ENCODE measurements around the gene FLT1.

FLT1 gene

DNA sequence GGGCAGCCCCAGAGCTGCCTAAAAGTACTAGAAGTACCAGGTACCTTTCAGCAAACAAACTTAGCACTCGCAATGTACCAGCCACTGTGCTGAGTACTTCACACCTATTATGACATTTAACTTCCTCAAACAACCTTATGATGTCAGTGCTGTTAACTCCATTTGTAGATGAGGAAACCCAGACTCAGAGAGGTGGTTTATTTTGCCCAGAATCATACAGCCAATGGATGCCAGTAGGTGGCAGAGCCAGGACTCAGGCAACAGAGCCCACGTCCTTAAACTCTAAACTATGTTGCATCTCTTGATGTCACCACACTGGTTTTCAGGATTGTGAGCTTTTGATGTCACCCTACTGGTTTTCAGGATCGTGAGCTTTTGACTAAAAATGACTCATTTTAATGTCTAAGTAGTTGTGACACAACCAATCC, 78.9 kb downstream of the FLT1 start:
- H3K27me3 ChIP-seq (ENCODE audit: low read depth, low read length): no peaks in the 10 kb centered on the region
- H3K9me3 ChIP-seq (ENCODE audit: control insufficient read depth in 1 of 2, low read length in 2 of 2): no peaks in the 10 kb centered on the region
- H3K4me1 ChIP-seq (ENCODE audit: control insufficient read depth in 1 of 2, insufficient read depth in 2 of 2, low read length in 2 of 2): peaks cover 0 to 3% of the 10 kb centered on the region in 2 donors
- no peak overlapping the region for H3K27ac ChIP-seq (ENCODE audit: low read length)
- H3K4me3 ChIP-seq (ENCODE audit: low read depth in 1 of 2, low read length in 2 of 2): no peak overlapping the region
- no peaks in the 10 kb centered on the region for H3K36me3 ChIP-seq (ENCODE audit: control insufficient read depth in 1 of 2, insufficient read depth in 2 of 2, low read length in 2 of 2)

DNA sequence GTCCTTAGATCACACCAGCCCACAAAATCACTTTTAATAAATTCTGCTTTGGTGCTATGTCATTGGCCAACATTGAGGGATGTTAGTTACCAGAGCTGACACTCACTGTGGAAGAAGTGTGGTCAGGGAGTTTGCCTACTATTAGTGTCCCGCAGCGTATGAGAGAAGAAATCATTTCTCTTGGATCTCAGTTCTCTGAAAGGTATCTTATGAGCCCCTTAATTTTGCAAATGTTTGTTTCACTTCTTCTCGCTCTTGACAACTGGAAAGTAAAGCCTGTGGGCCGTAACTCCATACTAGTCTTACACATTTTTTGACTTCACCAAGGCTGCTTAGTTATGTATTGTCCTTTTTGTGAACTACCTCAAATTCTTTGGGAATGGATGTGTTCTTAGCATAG, 80.9 kb downstream of the FLT1 start:
- Histone ChIP-seq H3K4me1 (ENCODE audit: control insufficient read depth in 1 of 2, insufficient read depth in 2 of 2, low read length in 2 of 2) (peaks cover 0 to 3% of the 10 kb centered on the region in 2 donors), H3K9me3 (ENCODE audit: control insufficient read depth in 1 of 2, low read length in 2 of 2) (no peaks in the 10 kb centered on the region), H3K27ac (ENCODE audit: low read length) (no peak overlapping the region), H3K27me3 (ENCODE audit: low read depth, low read length) (no peaks in the 10 kb centered on the region), H3K4me3 (ENCODE audit: low read depth in 1 of 2, low read length in 2 of 2) (no peak overlapping the region), H3K36me3 (ENCODE audit: control insufficient read depth in 1 of 2, insufficient read depth in 2 of 2, low read length in 2 of 2) (no peaks in the 10 kb centered on the region)

DNA sequence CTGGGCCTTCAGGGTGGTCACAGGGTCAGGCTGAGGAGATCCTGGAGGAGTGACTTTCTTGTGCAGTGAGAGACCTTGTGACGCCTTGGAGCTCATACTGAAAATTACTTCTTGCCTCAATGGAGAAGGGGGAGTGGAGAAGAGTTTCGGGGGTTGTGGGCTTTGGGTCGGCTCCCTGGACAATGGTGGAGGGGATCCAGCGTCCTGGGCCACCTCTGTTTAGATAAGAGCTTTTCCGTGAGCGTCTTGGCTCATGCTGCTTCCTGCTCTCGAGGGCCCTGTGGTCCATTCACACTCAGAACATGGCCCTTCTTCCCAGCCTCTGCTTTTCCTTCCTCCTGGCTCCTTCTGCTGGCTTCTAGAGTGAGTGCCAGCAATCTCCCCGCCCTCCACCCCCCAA, 81.9 kb downstream of the FLT1 start:
- Histone ChIP-seq H3K9me3 (ENCODE audit: control insufficient read depth in 1 of 2, low read length in 2 of 2) (no peaks in the 10 kb centered on the region), H3K36me3 (ENCODE audit: control insufficient read depth in 1 of 2, insufficient read depth in 2 of 2, low read length in 2 of 2) (no peaks in the 10 kb centered on the region), H3K4me1 (ENCODE audit: control insufficient read depth in 1 of 2, insufficient read depth in 2 of 2, low read length in 2 of 2) (peaks cover 0 to 3% of the 10 kb centered on the region in 2 donors), H3K27ac (ENCODE audit: low read length) (no peak overlapping the region), H3K27me3 (ENCODE audit: low read depth, low read length) (no peaks in the 10 kb centered on the region), H3K4me3 (ENCODE audit: low read depth in 1 of 2, low read length in 2 of 2) (no peak overlapping the region)

DNA sequence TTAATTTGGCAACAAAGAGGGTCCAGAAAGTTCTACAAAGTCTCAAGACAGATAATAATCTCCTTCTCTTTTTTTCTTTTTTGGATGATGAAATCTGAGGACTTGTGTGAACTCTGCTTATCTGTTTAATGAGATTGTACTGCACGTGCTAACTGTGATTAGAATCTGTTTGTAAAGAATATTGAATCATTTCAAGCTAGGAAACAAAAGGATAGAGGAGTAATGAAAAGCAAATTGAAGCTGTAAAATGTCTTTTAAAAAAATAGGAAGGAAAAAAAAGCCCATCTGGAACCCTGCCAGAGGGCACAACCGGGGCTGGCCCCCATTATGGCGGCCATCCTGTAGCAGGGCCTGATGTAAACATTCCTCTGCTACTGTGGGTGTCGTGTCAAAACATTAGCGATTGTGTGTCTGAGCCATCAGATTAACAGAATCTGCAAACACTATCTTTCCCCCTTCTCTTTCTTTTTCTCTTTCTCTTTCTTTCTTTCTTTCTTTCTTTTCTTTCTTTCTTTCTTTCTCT, 83.0 kb downstream of the FLT1 start:
- no peaks in the 10 kb centered on the region for H3K9me3 ChIP-seq (ENCODE audit: control insufficient read depth in 1 of 2, low read length in 2 of 2)
- no peaks in the 10 kb centered on the region for H3K36me3 ChIP-seq (ENCODE audit: control insufficient read depth in 1 of 2, insufficient read depth in 2 of 2, low read length in 2 of 2)
- no peak overlapping the region for H3K27ac ChIP-seq (ENCODE audit: low read length)
- H3K4me1 ChIP-seq (ENCODE audit: control insufficient read depth in 1 of 2, insufficient read depth in 2 of 2, low read length in 2 of 2): peaks cover 0 to 3% of the 10 kb centered on the region in 2 donors
- H3K27me3 ChIP-seq (ENCODE audit: low read depth, low read length): no peaks in the 10 kb centered on the region
- no peak overlapping the region for H3K4me3 ChIP-seq (ENCODE audit: low read depth in 1 of 2, low read length in 2 of 2)

DNA sequence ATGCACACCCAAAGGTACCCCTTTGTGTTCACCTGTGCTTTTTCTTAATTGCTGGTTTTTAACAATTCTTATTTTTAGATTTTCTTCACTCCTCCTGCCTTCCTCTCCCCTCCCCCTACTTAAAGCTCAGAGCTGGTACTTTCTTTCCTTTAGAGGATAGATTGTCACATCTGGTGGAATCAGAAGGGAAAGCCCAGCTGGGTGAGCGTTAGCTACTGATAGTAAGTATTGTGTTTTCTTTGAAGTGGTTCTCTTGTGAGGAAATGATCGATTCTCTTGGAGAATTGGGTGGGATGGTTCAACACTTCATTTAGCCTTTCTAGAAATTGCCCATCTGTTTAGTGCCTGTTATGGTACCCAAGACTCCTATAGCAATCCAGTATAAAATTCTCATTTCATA, 84.8 kb downstream of the FLT1 start:
- H3K4me1 ChIP-seq (ENCODE audit: control insufficient read depth in 1 of 2, insufficient read depth in 2 of 2, low read length in 2 of 2): peaks cover 0 to 3% of the 10 kb centered on the region in 2 donors
- no peak overlapping the region for H3K4me3 ChIP-seq (ENCODE audit: low read depth in 1 of 2, low read length in 2 of 2)
- no peaks in the 10 kb centered on the region for H3K27me3 ChIP-seq (ENCODE audit: low read depth, low read length)
- no peaks in the 10 kb centered on the region for H3K9me3 ChIP-seq (ENCODE audit: control insufficient read depth in 1 of 2, low read length in 2 of 2)
- no peaks in the 10 kb centered on the region for H3K36me3 ChIP-seq (ENCODE audit: control insufficient read depth in 1 of 2, insufficient read depth in 2 of 2, low read length in 2 of 2)
- H3K27ac ChIP-seq (ENCODE audit: low read length): no peak overlapping the region

DNA sequence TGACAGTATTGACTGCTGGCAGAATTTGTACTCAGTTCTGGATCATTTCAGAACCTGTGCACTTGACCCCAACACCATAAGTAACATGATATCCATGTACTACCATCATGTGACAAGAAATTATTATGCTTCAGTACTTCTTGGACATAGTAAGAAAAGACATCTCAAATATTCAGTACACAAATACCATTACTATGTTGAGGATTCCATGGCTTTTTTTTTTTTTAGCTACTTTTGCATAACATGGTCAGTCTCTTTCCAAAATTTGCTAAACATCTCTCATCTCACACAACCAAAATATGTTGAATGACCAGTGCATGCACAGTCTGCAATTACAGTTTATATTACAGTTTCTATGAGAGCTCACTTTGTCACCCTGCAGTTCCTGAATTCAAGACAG, 85.3 kb downstream of the FLT1 start:
- Histone ChIP-seq H3K36me3 (ENCODE audit: control insufficient read depth in 1 of 2, insufficient read depth in 2 of 2, low read length in 2 of 2) (no peaks in the 10 kb centered on the region), H3K9me3 (ENCODE audit: control insufficient read depth in 1 of 2, low read length in 2 of 2) (no peaks in the 10 kb centered on the region), H3K4me3 (ENCODE audit: low read depth in 1 of 2, low read length in 2 of 2) (no peak overlapping the region), H3K4me1 (ENCODE audit: control insufficient read depth in 1 of 2, insufficient read depth in 2 of 2, low read length in 2 of 2) (peaks cover 0 to 3% of the 10 kb centered on the region in 2 donors), H3K27me3 (ENCODE audit: low read depth, low read length) (no peaks in the 10 kb centered on the region), H3K27ac (ENCODE audit: low read length) (no peak overlapping the region)

DNA sequence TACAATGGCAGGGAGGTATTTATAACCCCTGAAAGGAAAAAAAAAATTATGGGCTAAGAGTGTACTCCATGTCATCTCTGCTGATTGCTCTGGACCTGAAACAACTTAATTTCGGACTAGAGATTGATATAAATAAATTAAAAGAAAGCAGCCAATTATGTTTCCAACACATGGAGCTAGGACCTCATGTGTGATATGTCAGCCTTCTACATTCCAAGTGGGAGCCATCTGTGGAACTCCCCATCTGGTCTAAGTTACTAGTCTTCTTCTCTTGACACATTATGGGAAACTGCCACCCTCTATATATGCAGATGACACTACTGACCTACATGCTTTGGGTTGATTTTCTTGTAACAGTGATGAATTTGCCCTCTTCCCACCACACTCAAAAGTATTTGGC, 86.1 kb downstream of the FLT1 start:
- Histone ChIP-seq H3K4me1 (ENCODE audit: control insufficient read depth in 1 of 2, insufficient read depth in 2 of 2, low read length in 2 of 2) (peaks cover 0 to 3% of the 10 kb centered on the region in 2 donors), H3K27ac (ENCODE audit: low read length) (no peak overlapping the region), H3K36me3 (ENCODE audit: control insufficient read depth in 1 of 2, insufficient read depth in 2 of 2, low read length in 2 of 2) (no peaks in the 10 kb centered on the region)

DNA sequence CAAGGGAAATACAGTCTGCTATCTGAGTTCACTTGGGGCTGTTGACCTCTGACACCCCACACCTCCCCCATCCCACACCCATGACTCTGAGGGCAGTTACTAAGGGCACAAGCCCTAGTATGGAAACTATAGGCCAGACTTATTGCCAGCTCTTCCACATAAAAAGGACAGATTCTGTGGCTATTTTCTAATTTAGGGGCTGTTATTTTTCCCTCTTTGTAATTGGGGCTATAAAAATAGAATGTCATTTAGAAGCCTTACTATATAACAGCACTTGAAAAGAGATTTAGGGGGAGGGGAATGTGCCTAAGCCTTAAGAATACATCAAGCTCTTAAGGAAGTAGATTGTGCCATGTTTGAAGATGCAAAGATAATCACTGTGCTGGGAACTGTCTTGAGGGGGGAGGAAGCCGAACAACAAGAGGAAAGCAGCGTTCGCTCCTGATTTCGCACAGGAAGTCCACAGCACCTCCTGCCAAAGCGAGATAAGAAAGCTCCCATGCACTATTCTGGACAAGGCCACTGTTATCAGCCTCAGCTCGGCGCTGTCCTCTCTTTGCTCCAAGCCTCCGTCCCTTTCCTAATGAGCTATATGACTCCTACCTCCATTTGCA, 86.6 kb downstream of the FLT1 start:
- H3K36me3 ChIP-seq (ENCODE audit: control insufficient read depth in 1 of 2, insufficient read depth in 2 of 2, low read length in 2 of 2): no peaks in the 10 kb centered on the region
- H3K4me1 ChIP-seq (ENCODE audit: control insufficient read depth in 1 of 2, insufficient read depth in 2 of 2, low read length in 2 of 2): peaks cover 0 to 3% of the 10 kb centered on the region in 2 donors
- H3K27me3 ChIP-seq (ENCODE audit: low read depth, low read length): no peaks in the 10 kb centered on the region
- H3K27ac ChIP-seq (ENCODE audit: low read length): no peak overlapping the region
- H3K4me3 ChIP-seq (ENCODE audit: low read depth in 1 of 2, low read length in 2 of 2): no peak overlapping the region
- no peaks in the 10 kb centered on the region for H3K9me3 ChIP-seq (ENCODE audit: control insufficient read depth in 1 of 2, low read length in 2 of 2)

More for the DNA sequence above, 86.1 kb downstream of the FLT1 start:
- no peaks in the 10 kb centered on the region for H3K27me3 ChIP-seq (ENCODE audit: low read depth, low read length)
- no peaks in the 10 kb centered on the region for H3K9me3 ChIP-seq (ENCODE audit: control insufficient read depth in 1 of 2, low read length in 2 of 2)
- H3K4me3 ChIP-seq (ENCODE audit: low read depth in 1 of 2, low read length in 2 of 2): no peak overlapping the region

DNA sequence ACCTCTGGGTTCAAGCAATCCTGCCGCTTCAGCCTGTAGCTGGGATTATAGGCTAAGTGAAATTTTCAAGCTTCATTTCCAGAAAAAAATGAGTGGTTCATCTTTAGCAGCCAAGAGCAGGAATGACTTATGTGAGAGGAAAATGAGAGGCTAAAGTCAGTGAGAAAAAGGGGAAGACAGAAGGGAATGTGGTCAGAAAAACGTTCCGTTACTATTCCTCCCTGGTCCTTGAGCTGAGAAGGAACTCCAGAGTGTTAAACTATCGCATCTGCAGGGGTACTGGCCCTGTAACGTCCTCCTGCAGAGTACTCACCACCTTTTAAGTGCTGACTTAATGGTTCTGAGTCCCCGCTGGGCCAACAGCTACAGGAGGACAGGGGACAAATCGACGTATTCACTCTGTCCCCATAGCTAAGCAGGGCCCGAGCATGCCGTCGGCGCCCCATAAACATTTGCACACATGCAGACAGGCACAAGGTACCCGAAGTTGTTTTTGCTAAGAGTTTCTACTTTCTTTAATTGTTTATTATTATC, 88.1 kb downstream of the FLT1 start:
- no peak overlapping the region for H3K27ac ChIP-seq (ENCODE audit: low read length)
- no peaks in the 10 kb centered on the region for H3K36me3 ChIP-seq (ENCODE audit: control insufficient read depth in 1 of 2, insufficient read depth in 2 of 2, low read length in 2 of 2)
- no peaks in the 10 kb centered on the region for H3K9me3 ChIP-seq (ENCODE audit: control insufficient read depth in 1 of 2, low read length in 2 of 2)
- H3K4me1 ChIP-seq (ENCODE audit: control insufficient read depth in 1 of 2, insufficient read depth in 2 of 2, low read length in 2 of 2): peaks cover 0 to under 1% of the 10 kb centered on the region in 2 donors
- H3K27me3 ChIP-seq (ENCODE audit: low read depth, low read length): no peaks in the 10 kb centered on the region
- no peak overlapping the region for H3K4me3 ChIP-seq (ENCODE audit: low read depth in 1 of 2, low read length in 2 of 2)

DNA sequence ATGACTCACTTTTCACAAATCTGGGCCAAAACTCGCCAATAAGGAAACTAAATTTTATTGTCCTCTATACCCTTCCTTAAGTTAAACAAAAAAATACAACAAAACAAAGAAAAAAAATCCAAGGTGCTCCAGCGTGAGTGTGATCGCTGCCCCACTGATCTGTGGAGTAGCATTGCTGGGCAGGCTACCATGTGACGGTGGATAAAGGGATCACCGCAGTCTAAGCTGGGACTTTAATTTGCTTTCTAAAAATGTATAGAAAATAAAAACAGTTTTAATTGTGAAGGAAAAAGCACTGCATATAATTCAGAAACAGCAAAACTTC, 92.9 kb downstream of the FLT1 start:
- Histone ChIP-seq H3K27me3 (ENCODE audit: low read depth, low read length) (no peaks in the 10 kb centered on the region), H3K4me1 (ENCODE audit: control insufficient read depth in 1 of 2, insufficient read depth in 2 of 2, low read length in 2 of 2) (no peaks in the 10 kb centered on the region), H3K4me3 (ENCODE audit: low read depth in 1 of 2, low read length in 2 of 2) (no peak overlapping the region), H3K36me3 (ENCODE audit: control insufficient read depth in 1 of 2, insufficient read depth in 2 of 2, low read length in 2 of 2) (no peaks in the 10 kb centered on the region), H3K9me3 (ENCODE audit: control insufficient read depth in 1 of 2, low read length in 2 of 2) (no peaks in the 10 kb centered on the region), H3K27ac (ENCODE audit: low read length) (no peak overlapping the region)

DNA sequence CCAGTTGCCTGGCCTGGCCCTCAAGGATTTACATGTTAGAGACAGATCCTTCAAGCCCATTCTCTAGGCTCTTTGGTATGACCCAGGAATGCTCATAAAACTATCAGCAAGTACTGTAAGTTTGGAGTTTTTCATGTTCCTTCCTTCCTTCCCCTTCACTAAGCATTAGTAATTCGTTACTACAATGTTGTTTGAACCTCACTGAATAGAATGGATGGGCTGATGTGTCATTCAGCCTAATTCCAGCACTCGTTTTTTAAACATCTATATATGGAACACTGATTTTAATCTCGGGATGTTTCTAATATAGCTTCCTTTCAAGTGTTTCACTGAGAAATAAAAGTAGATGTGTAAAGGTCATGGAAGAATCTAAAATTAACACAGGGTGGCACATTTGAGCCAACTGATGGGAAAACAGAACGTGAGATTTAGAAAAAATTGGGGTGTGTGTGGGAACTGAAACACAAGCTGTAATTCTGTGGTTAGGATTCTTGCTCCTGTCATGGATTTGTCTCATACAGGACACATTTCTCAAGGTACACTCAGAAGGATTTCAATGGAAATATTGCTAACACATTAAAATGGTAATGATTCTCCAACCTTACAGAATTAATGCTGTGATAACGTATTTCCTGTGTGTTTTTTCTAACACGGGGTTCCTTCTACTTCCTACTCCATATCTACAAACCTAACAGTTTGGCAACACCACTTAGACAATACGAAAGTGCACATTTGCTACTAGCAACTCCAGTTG, 93.4 kb downstream of the FLT1 start:
- Histone ChIP-seq H3K4me3 (ENCODE audit: low read depth in 1 of 2, low read length in 2 of 2) (no peak overlapping the region), H3K36me3 (ENCODE audit: control insufficient read depth in 1 of 2, insufficient read depth in 2 of 2, low read length in 2 of 2) (no peaks in the 10 kb centered on the region), H3K4me1 (ENCODE audit: control insufficient read depth in 1 of 2, insufficient read depth in 2 of 2, low read length in 2 of 2) (no peaks in the 10 kb centered on the region), H3K27me3 (ENCODE audit: low read depth, low read length) (no peaks in the 10 kb centered on the region), H3K9me3 (ENCODE audit: control insufficient read depth in 1 of 2, low read length in 2 of 2) (no peaks in the 10 kb centered on the region), H3K27ac (ENCODE audit: low read length) (no peak overlapping the region)
